ENCODE measurements around the gene SSTR4. TPM values are rescaled to one million over a fixed set of nuclear protein-coding genes. Genes with fewer than 3 reads are reported as not detected.
A peak's percentile ranks its signal among the peaks of the same experiment; 100 is the strongest.

SSTR4 gene
- total and polyA plus RNA-seq, 4 donors: 0.06 TPM; not detected in 3

DNA sequence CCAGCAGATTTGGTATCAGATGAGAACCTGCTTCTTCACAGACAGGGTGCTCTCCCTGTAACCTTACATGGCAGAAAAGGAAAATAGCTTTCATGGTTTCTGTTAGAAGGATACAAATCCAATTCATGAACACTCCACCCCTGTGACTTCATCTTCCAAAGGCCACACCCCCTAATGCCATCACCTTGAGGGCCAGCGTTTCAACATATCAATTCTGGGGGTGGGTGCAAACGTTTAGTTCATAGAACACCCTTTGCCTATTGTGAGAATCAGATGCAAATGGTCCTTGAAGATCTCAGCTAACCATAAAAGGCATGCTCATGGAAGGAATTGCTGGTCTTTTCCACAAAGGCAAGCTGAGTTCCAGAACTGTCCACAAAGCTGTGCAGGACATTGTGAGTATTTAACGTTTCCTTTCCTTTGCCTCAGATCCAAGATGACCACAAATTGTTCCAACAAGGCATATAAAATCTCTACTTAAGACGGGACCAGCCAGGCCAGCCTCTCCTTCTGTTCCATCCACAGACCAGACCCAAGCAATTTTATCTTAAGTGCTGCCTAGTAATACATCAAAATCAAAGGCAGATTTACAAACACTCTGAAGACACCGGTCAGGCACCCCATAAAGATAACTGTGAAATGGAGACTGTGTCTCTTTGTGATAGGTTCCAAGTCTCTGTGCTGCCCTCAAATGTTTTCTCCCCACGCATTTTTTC, 34.7 kb upstream of the SSTR4 start:
- Histone ChIP-seq H3K27ac (ENCODE audit: low read depth in 1 of 2, low read length in 1 of 2) (no peak overlapping the region), H3K9me3 (ENCODE audit: control insufficient read depth in 4 of 4, insufficient read depth in 3 of 4, low read length in 3 of 4) (peaks cover 0 to 2% (median 0%) of the 10 kb centered on the region in 4 donors), H3K9ac (ENCODE audit: insufficient read depth in 1 of 2, low read length in 2 of 2) (no peak overlapping the region), H3K36me3 (ENCODE audit: control insufficient read depth in 4 of 4, insufficient read depth in 4 of 4, low read length in 4 of 4) (no peaks in the 10 kb centered on the region), H3K27me3 (ENCODE audit: control insufficient read depth in 3 of 3, insufficient read depth in 3 of 3, low read length in 2 of 3) (no peaks in the 10 kb centered on the region), H3K4me1 (ENCODE audit: control insufficient read depth in 5 of 5, insufficient read depth in 5 of 5, low read length in 5 of 5) (peaks cover 0 to 5% (median 0%) of the 10 kb centered on the region in 5 donors), H3K4me3 (no peak overlapping the region)
- DNase-seq: peak in 2 of 3 donors; percentile 56 to 67
- ATAC-seq (ENCODE audit: insufficient read depth, low FRiP score): no peak
- TF ChIP-seq, protein P1, sequence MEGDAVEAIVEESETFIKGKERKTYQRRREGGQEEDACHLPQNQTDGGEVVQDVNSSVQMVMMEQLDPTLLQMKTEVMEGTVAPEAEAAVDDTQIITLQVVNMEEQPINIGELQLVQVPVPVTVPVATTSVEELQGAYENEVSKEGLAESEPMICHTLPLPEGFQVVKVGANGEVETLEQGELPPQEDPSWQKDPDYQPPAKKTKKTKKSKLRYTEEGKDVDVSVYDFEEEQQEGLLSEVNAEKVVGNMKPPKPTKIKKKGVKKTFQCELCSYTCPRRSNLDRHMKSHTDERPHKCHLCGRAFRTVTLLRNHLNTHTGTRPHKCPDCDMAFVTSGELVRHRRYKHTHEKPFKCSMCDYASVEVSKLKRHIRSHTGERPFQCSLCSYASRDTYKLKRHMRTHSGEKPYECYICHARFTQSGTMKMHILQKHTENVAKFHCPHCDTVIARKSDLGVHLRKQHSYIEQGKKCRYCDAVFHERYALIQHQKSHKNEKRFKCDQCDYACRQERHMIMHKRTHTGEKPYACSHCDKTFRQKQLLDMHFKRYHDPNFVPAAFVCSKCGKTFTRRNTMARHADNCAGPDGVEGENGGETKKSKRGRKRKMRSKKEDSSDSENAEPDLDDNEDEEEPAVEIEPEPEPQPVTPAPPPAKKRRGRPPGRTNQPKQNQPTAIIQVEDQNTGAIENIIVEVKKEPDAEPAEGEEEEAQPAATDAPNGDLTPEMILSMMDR (IDR thresholded peaks at IDR 0.05; ENCODE audit: control extremely low read depth, extremely low read depth): no peak
- WGBS, 2 donors: 60 to 76% methylated on average over 6 of the region's 6 CpGs

DNA sequence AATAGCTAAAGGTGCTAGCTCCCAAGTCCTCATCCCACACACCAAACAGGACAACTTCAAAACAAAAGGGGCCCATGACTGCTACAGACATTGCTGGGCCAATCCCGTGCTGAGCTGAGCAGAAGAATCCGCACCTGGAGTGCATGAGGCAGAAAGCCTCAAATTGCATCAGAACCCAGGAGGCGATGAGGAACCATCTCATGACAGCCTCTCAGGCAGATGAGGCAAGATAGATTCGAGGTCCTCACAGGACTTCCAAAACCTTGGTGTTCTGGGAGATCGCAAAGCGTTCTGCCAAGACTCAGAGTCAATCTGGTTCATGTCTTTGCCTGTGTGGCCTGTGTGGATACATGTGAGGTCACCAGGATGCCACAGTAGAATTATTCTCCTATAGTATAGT, 32.8 kb upstream of the SSTR4 start:
- Histone ChIP-seq H3K4me1 (ENCODE audit: control insufficient read depth in 5 of 5, insufficient read depth in 5 of 5, low read length in 5 of 5) (peaks cover 0 to 5% (median 0%) of the 10 kb centered on the region in 5 donors), H3K27me3 (ENCODE audit: control insufficient read depth in 3 of 3, insufficient read depth in 3 of 3, low read length in 2 of 3) (no peaks in the 10 kb centered on the region), H3K9me3 (ENCODE audit: control insufficient read depth in 4 of 4, insufficient read depth in 3 of 4, low read length in 3 of 4) (peaks cover 0 to 2% (median 0%) of the 10 kb centered on the region in 4 donors), H3K36me3 (ENCODE audit: control insufficient read depth in 4 of 4, insufficient read depth in 4 of 4, low read length in 4 of 4) (no peaks in the 10 kb centered on the region), H3K27ac (ENCODE audit: low read depth in 1 of 2, low read length in 1 of 2) (no peak overlapping the region), H3K9ac (ENCODE audit: insufficient read depth in 1 of 2, low read length in 2 of 2) (no peak overlapping the region), H3K4me3 (no peak overlapping the region)
- WGBS, 2 donors: 58 to 81% methylated on average over 6 of the region's 6 CpGs
- DNase-seq: no peak
- TF ChIP-seq, protein P1 (IDR thresholded peaks at IDR 0.05; ENCODE audit: control extremely low read depth, extremely low read depth): no peak
- no peak for ATAC-seq (ENCODE audit: insufficient read depth, low FRiP score)

DNA sequence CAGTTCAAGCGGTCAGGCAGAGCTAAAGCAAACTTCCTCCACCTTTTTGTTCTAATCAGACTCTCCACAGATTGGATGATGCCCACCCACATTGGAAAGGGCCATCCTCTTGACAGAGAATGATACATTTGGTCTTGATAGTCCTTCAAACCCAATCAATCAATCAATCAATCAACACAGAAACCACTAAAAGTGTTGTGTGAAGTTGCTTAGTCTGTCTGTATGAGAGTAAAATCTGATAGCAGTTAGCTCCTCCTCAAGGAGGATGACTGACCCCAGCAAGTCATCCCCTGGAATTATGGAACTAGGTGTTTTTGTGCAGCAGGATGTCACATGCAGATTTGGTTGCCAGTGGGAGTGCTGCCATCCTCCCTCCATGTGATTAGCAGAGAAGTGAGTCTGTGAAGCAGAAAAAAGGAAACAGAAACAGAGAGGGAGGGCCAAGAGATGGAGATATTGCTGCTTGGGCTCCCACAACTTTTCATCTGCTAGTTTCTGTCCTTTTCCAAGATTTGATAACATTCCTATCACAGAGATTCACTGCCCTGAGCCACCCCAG, 32.0 kb upstream of the SSTR4 start:
- no peak overlapping the region for H3K4me3 ChIP-seq
- no peak overlapping the region for H3K9ac ChIP-seq (ENCODE audit: insufficient read depth in 1 of 2, low read length in 2 of 2)
- peaks cover 0 to 5% (median 0%) of the 10 kb centered on the region in 5 donors for H3K4me1 ChIP-seq (ENCODE audit: control insufficient read depth in 5 of 5, insufficient read depth in 5 of 5, low read length in 5 of 5)
- peaks cover 0 to 2% (median 0%) of the 10 kb centered on the region in 4 donors for H3K9me3 ChIP-seq (ENCODE audit: control insufficient read depth in 4 of 4, insufficient read depth in 3 of 4, low read length in 3 of 4)
- WGBS, 2 donors: 74 to 86% methylated on average over 1 of the region's 1 CpG
- DNase-seq (peak in 1 of 3 donors; percentile 17), ATAC-seq (ENCODE audit: insufficient read depth, low FRiP score) (no peak)
- no peaks in the 10 kb centered on the region for H3K27me3 ChIP-seq (ENCODE audit: control insufficient read depth in 3 of 3, insufficient read depth in 3 of 3, low read length in 2 of 3)
- TF ChIP-seq, protein P1 (IDR thresholded peaks at IDR 0.05; ENCODE audit: control extremely low read depth, extremely low read depth): no peak
- H3K36me3 ChIP-seq (ENCODE audit: control insufficient read depth in 4 of 4, insufficient read depth in 4 of 4, low read length in 4 of 4): no peaks in the 10 kb centered on the region
- no peak overlapping the region for H3K27ac ChIP-seq (ENCODE audit: low read depth in 1 of 2, low read length in 1 of 2)

All from lung (tissue), 12 donors.